Endothelial cell of umbilical vein (primary cell): Measurements from ENCODE around the gene CARD19. TPM values are rescaled to one million over a fixed set of nuclear protein-coding genes. Genes with fewer than 3 reads are reported as not detected.

Experiments
- BruUV-seq: library from RNA; stranded (reverse); fragments of 400-500 nt; replicated peaks from 2 replicates; lab custom pipeline; 2021; lab: Mats Ljungman, UMichigan
- CTCF ChIA-PET: fragments of 300-600, 350-600 bp; sonication (Branson Sonifier 250); formaldehyde crosslinking; loops from one replicate; lab custom pipeline; 2021; ENCODE audit warnings: antibody characterized with exemption, inconsistent platforms; lab: Charles Lee
- POLR2A ChIA-PET: fragments of 300-600, 350-600 bp; sonication (Branson Sonifier 250); formaldehyde crosslinking; loops from one replicate; lab custom pipeline; 2021; ENCODE audit warnings: antibody characterized with exemption, inconsistent platforms; lab: Charles Lee
- DNase-seq: peaks from one replicate; pipeline ENCODE4 v3.0.0-alpha.2; 2011; ENCODE audit warnings: low read depth, low spot score
- FAIRE-seq: peaks from 2 replicates; lab custom pipeline; 2011; peaks lifted over from hg19 to GRCh38; lab: Jason Lieb, UNC
- H2AFZ ChIP-seq: 2 replicates; pipeline ENCODE4 v1.6.0; 2012; ENCODE audit warnings: low read depth, low read length, control low read depth, inconsistent platforms
- H3K27ac ChIP-seq: 2 replicates; pipeline ENCODE4 v1.5.1; 2011; ENCODE audit warnings: low read depth, mild to moderate bottlenecking, control low read depth, low read length, moderate library complexity; ENCODE audit not compliant: insufficient read depth
- H3K27me3 ChIP-seq, 2 experiments: 2 replicates each; pipeline versions ENCODE4 v1.6.0 to v1.6.1; 2011; ENCODE audit warnings: low read length in 2 of 2, mixed read lengths in 1 of 2; ENCODE audit not compliant: control insufficient read depth in 2 of 2, insufficient read depth in 2 of 2
- H3K36me3 ChIP-seq, 2 experiments: 2 replicates in 1 of 2; 3 replicates in 1 of 2; pipeline ENCODE4 v1.5.1; 2011; ENCODE audit warnings: low read length in 2 of 2, mild to moderate bottlenecking in 1 of 2, moderate library complexity in 1 of 2; ENCODE audit not compliant: control insufficient read depth in 2 of 2, insufficient read depth in 2 of 2; ENCODE audit errors: extremely low read depth in 1 of 2
- H3K4me1 ChIP-seq: 3 replicates; pipeline ENCODE4 v1.5.1; 2011; ENCODE audit warnings: mild to moderate bottlenecking, low read length; ENCODE audit not compliant: control insufficient read depth, insufficient read depth; ENCODE audit errors: extremely low read depth
- H3K4me2 ChIP-seq: 2 replicates; pipeline ENCODE4 v1.6.1; 2011; ENCODE audit warnings: low read length, control low read depth, mixed read lengths; ENCODE audit not compliant: insufficient read depth
- H3K4me3 ChIP-seq, 3 experiments: fragments of 200-600 bp in 1 of 3; sonication (generic), shearing (Covaris generic) in 1 of 3; replicated peaks in 1 of 3; 2 replicates each; pipeline ENCODE4 v1.5.1; 2011 to 2016; ENCODE audit warnings: control low read depth in 3 of 3, low read length in 3 of 3, mild to moderate bottlenecking in 2 of 3, inconsistent platforms in 1 of 3, low read depth in 1 of 3, moderate library complexity in 1 of 3; ENCODE audit not compliant: insufficient read depth in 1 of 3
- H3K79me2 ChIP-seq: 2 replicates; pipeline ENCODE4 v1.6.0; 2012; ENCODE audit warnings: low read length, inconsistent platforms; ENCODE audit not compliant: control insufficient read depth, insufficient read depth
- H3K9ac ChIP-seq: replicated peaks from 2 replicates; pipeline ENCODE3; 2011; ENCODE audit warnings: low read length, control low read depth; ENCODE audit not compliant: insufficient read depth; ENCODE audit errors: extremely low read depth
- H3K9me1 ChIP-seq: replicated peaks from 3 replicates; pipeline ENCODE4 v1.6.0; 2011; ENCODE audit warnings: mild to moderate bottlenecking, low read length; ENCODE audit not compliant: control insufficient read depth, insufficient read depth; ENCODE audit errors: extremely low read depth
- H3K9me3 ChIP-seq: replicated peaks from 2 replicates; pipeline ENCODE4 v1.5.1; 2012; ENCODE audit warnings: low read length, inconsistent platforms; ENCODE audit not compliant: control insufficient read depth, insufficient read depth
- H4K20me1 ChIP-seq: replicated peaks from 2 replicates; pipeline ENCODE3; 2011; ENCODE audit warnings: mild to moderate bottlenecking, low read length; ENCODE audit not compliant: control insufficient read depth, insufficient read depth; ENCODE audit errors: extremely low read depth
- EZH2 ChIP-seq: IDR thresholded peaks from 2 replicates; pipeline ENCODE4 v1.6.1; 2012; ENCODE audit warnings: borderline replicate concordance, low read depth, mild to moderate bottlenecking, moderate library complexity, low read length, inconsistent platforms; ENCODE audit not compliant: severe bottlenecking
- FOS ChIP-seq: IDR thresholded peaks from 2 replicates; pipeline ENCODE4 v1.6.1; 2011; ENCODE audit warnings: mild to moderate bottlenecking, low read length, moderate library complexity, borderline replicate concordance; ENCODE audit not compliant: insufficient read depth
- GATA2 ChIP-seq: IDR thresholded peaks from 2 replicates; pipeline ENCODE4 v1.7.0; 2011; ENCODE audit warnings: low read depth, mild to moderate bottlenecking, moderate library complexity, mixed read lengths, low read length; ENCODE audit not compliant: insufficient read length, insufficient read depth
- JUN ChIP-seq: IDR thresholded peaks from 2 replicates; pipeline ENCODE4 v1.6.1; 2011; ENCODE audit warnings: borderline replicate concordance, low read depth; ENCODE audit not compliant: insufficient read length, insufficient read depth
- MAX ChIP-seq: IDR thresholded peaks from 2 replicates; pipeline ENCODE4 v1.6.1; 2011; ENCODE audit not compliant: insufficient read depth, insufficient read length
- MYC ChIP-seq: IDR thresholded peaks from one replicate; pipeline ENCODE4 v1.6.1; 2011; ENCODE audit warnings: mild to moderate bottlenecking, low read depth, low read length
- POLR2A ChIP-seq: IDR thresholded peaks from 2 replicates; pipeline ENCODE4 v1.6.1; 2012; ENCODE audit warnings: low read depth, mild to moderate bottlenecking, control low read depth, low read length
- POLR2AphosphoS5 ChIP-seq: IDR thresholded peaks from 2 replicates; pipeline ENCODE4 v1.6.1; 2012; ENCODE audit warnings: low read depth, mild to moderate bottlenecking, control low read depth, low read length, moderate library complexity; ENCODE audit not compliant: insufficient read depth
- dilution Hi-C: fragments of 300-500 bp; cut with MboI; formaldehyde crosslinking; loops from one replicate; pipeline ENCODE4 v1.15.0; 2019; ENCODE audit warnings: low sequenced_read_pairs; ENCODE audit not compliant: extremely low pct_ligation_motif_present
- intact Hi-C: fragments of 100-400 bp; cut with micrococcal nuclease; formaldehyde crosslinking; loops from one replicate; pipeline ENCODE4 v1.10.0; 2022
- polyA plus RNA-seq, 4 experiments: library from polyadenylated mRNA; depleted of rRNA in 3 of 4; stranded (reverse) in 3 of 4; unstranded in 1 of 4; fragments of >200 nt; gene quantifications; 2 replicates each; pipeline versions ENCODE4 v1.2.1 to v1.2.3, GENCODE V29; 2011 to 2012; ENCODE audit warnings: missing spikeins in 1 of 4
- total RNA-seq: library from RNA; stranded (reverse); gene quantifications from 2 replicates; pipeline ENCODE4 v1.2.3, GENCODE V29; 2021

CARD19 gene
- total and polyA plus RNA-seq, 2 donors (not counting 3 experiments of a cell fraction or from before 2014, with no cell fraction given): 45.7 to 148 TPM

- ChIA-PET POLR2A (no interaction called here), CTCF (no interaction called here)
- no peak overlapping the region for H3K9ac ChIP-seq
- FAIRE-seq (no peak), DNase-seq (no peak)
- intact Hi-C loops (no loop called here), dilution Hi-C loops (no loop called here)
- no peak for TF ChIP-seq EZH2
- no peak for TF ChIP-seq MYC
- H2AFZ ChIP-seq: no peak overlapping the region
- H3K4me2 ChIP-seq: no peak overlapping the region
- BruUV-seq: no TSS peak
- no peaks in the 10 kb centered on the region for H3K36me3 ChIP-seq
- no peaks in the 10 kb centered on the region for H3K79me2 ChIP-seq
- no peak overlapping the region for H3K27ac ChIP-seq
- H3K4me1 ChIP-seq: no peaks in the 10 kb centered on the region
- no peaks in the 10 kb centered on the region for H3K9me1 ChIP-seq
- no peaks in the 10 kb centered on the region for H4K20me1 ChIP-seq
- no peaks in the 10 kb centered on the region for H3K9me3 ChIP-seq
- H3K4me3 ChIP-seq: no peak overlapping the region
- H3K27me3 ChIP-seq: no peaks in the 10 kb centered on the region
Measured at GRCh38 chr9:93053781-93054331, 42.2 kb upstream of the CARD19 start.

- Histone ChIP-seq H3K9me3 (no peaks in the 10 kb centered on the region), H2AFZ (no peak overlapping the region), H3K4me3 (no peak overlapping the region), H3K27me3 (peaks cover 0 to 2% of the 10 kb centered on the region in 2 experiments), H3K9me1 (no peaks in the 10 kb centered on the region), H3K27ac (no peak overlapping the region), H3K36me3 (no peaks in the 10 kb centered on the region), H3K9ac (no peak overlapping the region), H3K79me2 (no peaks in the 10 kb centered on the region), H3K4me2 (no peak overlapping the region), H3K4me1 (no peaks in the 10 kb centered on the region), H4K20me1 (no peaks in the 10 kb centered on the region)
- intact Hi-C loops (loop anchor here (5.0 kb wide), 1 partner anchor 37 kb away; no protein-coding TSS in a partner anchor), dilution Hi-C loops (no loop called here)
- ChIA-PET CTCF (interaction anchor here (0.9 kb wide), 1 partner anchor 258 kb away, joined by 3 read pairs; no protein-coding TSS in a partner anchor), POLR2A (no interaction called here)
- no TSS peak for BruUV-seq
- TF ChIP-seq FOS (no peak), MAX (no peak), POLR2AphosphoS5 (no peak), JUN (no peak), EZH2 (no peak), POLR2A (no peak), GATA2 (no peak)
- DNase-seq: no peak
- FAIRE-seq: no peak
Measured at GRCh38 chr9:93054758-93055704, 41.0 kb upstream of the CARD19 start.
